Measurements from ENCODE around the gene CBY2. TPM values are rescaled to one million over a fixed set of nuclear protein-coding genes. Genes with fewer than 3 reads are reported as not detected.
A peak's percentile ranks its signal among the peaks of the same experiment; 100 is the strongest.
"Not testable (repeated sequence)": the region's sequence is repeated elsewhere in the genome, so short reads cannot be mapped to it uniquely, and the experiment has no call there.

Gene CBY2, protein sequence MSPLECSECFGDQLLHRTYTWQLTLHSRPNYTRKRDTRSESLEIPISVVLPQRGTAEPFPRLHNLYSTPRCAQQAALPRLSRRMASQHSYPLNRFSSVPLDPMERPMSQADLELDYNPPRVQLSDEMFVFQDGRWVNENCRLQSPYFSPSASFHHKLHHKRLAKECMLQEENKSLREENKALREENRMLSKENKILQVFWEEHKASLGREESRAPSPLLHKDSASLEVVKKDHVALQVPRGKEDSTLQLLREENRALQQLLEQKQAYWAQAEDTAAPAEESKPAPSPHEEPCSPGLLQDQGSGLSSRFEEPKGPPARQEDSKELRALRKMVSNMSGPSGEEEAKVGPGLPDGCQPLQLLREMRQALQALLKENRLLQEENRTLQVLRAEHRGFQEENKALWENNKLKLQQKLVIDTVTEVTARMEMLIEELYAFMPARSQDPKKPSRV
- total RNA-seq (not detected), total RNA-seq (0 to 0.08 reads per million in 2 donors)

- no peak for DNase-seq
- H3K4me3 Mint-ChIP-seq: no peak within 1 kb of the TSS
- peaks cover 6% of the 10 kb centered on the region for H3K4me1 Mint-ChIP-seq
- no peaks in the 10 kb centered on the region for H3K36me3 Mint-ChIP-seq (ENCODE audit: low read depth)
- peak within 1 kb of the TSS; percentile 19 for H3K27ac Mint-ChIP-seq
- H3K9me3 ChIP-seq (ENCODE audit: control insufficient read depth, low read length, poor library complexity, severe bottlenecking): no peaks in the 10 kb centered on the region
- peaks cover 21% of the 10 kb centered on the region for H3K27me3 Mint-ChIP-seq
- no peak for ATAC-seq
Observed at GRCh38 chr13:45702088-45702487, at the start of gene CBY2. Gene CBY2, plus strand, starts transcription at chr13:45702320. Its CDS starts 71 bp downstream, at chr13:45702391.

GRCh38 chr13:45654633-45655349, 47.3 kb upstream of the CBY2 start:
- H3K9me3 ChIP-seq (ENCODE audit: control insufficient read depth, low read length, poor library complexity, severe bottlenecking): no peaks in the 10 kb centered on the region
- Mint-ChIP-seq H3K4me1 (no peaks in the 10 kb centered on the region), H3K4me3 (no peak overlapping the region), H3K27ac (no peak overlapping the region), H3K27me3 (no peaks in the 10 kb centered on the region), H3K36me3 (ENCODE audit: low read depth) (no peaks in the 10 kb centered on the region)
- no peak for ATAC-seq
- no peak for DNase-seq

DNA sequence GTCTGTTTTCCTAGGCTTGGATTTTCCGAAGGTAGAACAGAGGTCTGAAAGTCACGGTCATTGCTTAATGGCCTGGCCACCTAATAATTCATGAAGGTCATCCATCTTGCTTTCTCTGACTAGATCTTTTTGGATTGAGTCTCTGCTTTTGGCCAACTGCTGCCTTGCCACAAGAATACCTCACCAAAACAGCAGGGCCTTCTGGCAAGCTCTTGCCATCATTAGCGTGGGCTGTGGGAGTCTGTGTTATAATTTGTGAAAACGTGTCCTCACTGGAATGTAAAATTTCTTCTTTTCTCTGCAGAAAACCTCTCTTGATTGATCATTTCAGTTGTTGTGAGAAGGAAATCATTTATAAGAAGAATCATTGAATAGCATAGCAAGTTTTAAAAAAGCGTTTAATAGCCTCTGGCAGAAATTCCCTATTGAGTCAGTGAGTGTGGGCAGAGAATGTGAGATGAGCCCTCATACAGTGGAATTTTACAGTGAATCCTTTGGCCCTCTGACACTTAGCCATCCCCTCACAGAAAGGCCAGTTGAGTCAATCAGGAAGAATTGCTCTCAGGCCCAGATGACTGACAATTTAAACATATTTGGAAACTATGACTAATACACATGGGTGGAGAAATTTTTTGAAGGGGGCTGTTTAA, 43.4 kb upstream of the CBY2 start:
- DNase-seq (no peak), ATAC-seq (no peak)
- H3K9me3 ChIP-seq (ENCODE audit: control insufficient read depth, low read length, poor library complexity, severe bottlenecking): no peaks in the 10 kb centered on the region
- Mint-ChIP-seq H3K27me3 (no peaks in the 10 kb centered on the region), H3K4me3 (no peak overlapping the region), H3K27ac (no peak overlapping the region), H3K4me1 (peaks cover 3% of the 10 kb centered on the region), H3K36me3 (ENCODE audit: low read depth) (no peaks in the 10 kb centered on the region)

GRCh38 chr13:45659536-45659935, 42.6 kb upstream of the CBY2 start:
- Mint-ChIP-seq H3K27me3 (no peaks in the 10 kb centered on the region), H3K36me3 (ENCODE audit: low read depth) (no peaks in the 10 kb centered on the region), H3K4me1 (peaks cover 3% of the 10 kb centered on the region), H3K27ac (no peak overlapping the region), H3K4me3 (no peak overlapping the region)
- H3K9me3 ChIP-seq (ENCODE audit: control insufficient read depth, low read length, poor library complexity, severe bottlenecking): no peaks in the 10 kb centered on the region
- DNase-seq: no peak
- no peak for ATAC-seq

GRCh38 chr13:45660458-45660857, 41.7 kb upstream of the CBY2 start:
- H3K27me3 Mint-ChIP-seq; H3K4me3 Mint-ChIP-seq; H3K9me3 ChIP-seq (ENCODE audit: control insufficient read depth, low read length, poor library complexity, severe bottlenecking); ATAC-seq; DNase-seq; H3K4me1 Mint-ChIP-seq; H3K36me3 Mint-ChIP-seq (ENCODE audit: low read depth): not testable (repeated sequence)
- H3K27ac Mint-ChIP-seq: peak overlapping the region; percentile 44

- no peaks in the 10 kb centered on the region for H3K27me3 Mint-ChIP-seq
- H3K36me3 Mint-ChIP-seq (ENCODE audit: low read depth): no peaks in the 10 kb centered on the region
- no peaks in the 10 kb centered on the region for H3K9me3 ChIP-seq (ENCODE audit: control insufficient read depth, low read length, poor library complexity, severe bottlenecking)
- H3K4me3 Mint-ChIP-seq: no peak overlapping the region
- DNase-seq (no peak), ATAC-seq (no peak)
- no peak overlapping the region for H3K27ac Mint-ChIP-seq
- peaks cover 3% of the 10 kb centered on the region for H3K4me1 Mint-ChIP-seq
Observed at GRCh38 chr13:45662162-45662561, 40.0 kb upstream of the CBY2 start.

- not testable (repeated sequence) for H3K27ac Mint-ChIP-seq; DNase-seq; H3K9me3 ChIP-seq (ENCODE audit: control insufficient read depth, low read length, poor library complexity, severe bottlenecking); H3K4me3 Mint-ChIP-seq; H3K4me1 Mint-ChIP-seq; H3K27me3 Mint-ChIP-seq; H3K36me3 Mint-ChIP-seq (ENCODE audit: low read depth); ATAC-seq
Observed at GRCh38 chr13:45662903-45663302, 39.2 kb upstream of the CBY2 start.

GRCh38 chr13:45669626-45670025, 32.5 kb upstream of the CBY2 start:
- not testable (repeated sequence) for H3K9me3 ChIP-seq (ENCODE audit: control insufficient read depth, low read length, poor library complexity, severe bottlenecking); ATAC-seq; H3K4me1 Mint-ChIP-seq; H3K36me3 Mint-ChIP-seq (ENCODE audit: low read depth); DNase-seq; H3K27me3 Mint-ChIP-seq
- Mint-ChIP-seq H3K27ac (peak overlapping the region; percentile 79), H3K4me3 (peak overlapping the region; percentile 69)

DNA sequence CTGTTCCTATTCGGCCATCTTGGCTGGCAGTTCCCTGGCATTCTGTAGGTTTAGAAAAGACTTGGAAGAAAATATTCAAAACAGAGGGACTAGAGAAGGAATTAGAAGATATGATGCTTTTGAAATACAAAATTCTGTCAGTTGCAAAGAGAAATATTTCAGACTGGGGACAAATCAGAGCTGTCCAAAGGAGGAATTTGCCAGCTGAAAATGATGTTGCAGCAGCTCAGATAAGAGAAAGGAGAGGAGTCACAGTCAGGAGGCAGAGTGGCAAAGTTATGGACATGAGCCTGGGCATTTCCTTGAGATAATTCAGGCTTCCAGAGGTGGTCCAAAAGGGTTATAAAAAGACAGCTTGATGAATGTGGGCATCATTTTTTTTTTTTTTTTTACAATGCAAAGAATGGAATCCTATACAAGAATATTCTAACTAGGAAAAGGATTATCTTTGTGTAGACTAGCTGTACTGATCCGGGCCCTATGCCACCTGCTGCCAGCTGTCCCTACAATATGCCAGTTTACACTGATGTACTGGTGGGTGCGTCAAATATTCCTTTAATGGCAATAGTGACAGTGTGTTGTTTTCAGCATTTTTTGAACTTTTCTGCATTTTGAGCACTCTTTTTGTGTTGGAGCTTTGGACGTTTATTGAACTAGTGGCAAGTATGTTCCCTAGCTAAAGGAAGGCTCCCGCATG, 31.8 kb upstream of the CBY2 start:
- Mint-ChIP-seq H3K27ac (peak overlapping the region; percentile 79), H3K4me1 (peaks cover 6% of the 10 kb centered on the region), H3K4me3 (peak overlapping the region; percentile 69), H3K36me3 (ENCODE audit: low read depth) (no peaks in the 10 kb centered on the region), H3K27me3 (peaks cover 5% of the 10 kb centered on the region)
- DNase-seq (no peak), ATAC-seq (no peak)
- peaks cover 2% of the 10 kb centered on the region for H3K9me3 ChIP-seq (ENCODE audit: control insufficient read depth, low read length, poor library complexity, severe bottlenecking)

GRCh38 chr13:45674908-45675307, 27.2 kb upstream of the CBY2 start:
- H3K4me1 Mint-ChIP-seq: peaks cover 7% of the 10 kb centered on the region
- peaks cover 2% of the 10 kb centered on the region for H3K9me3 ChIP-seq (ENCODE audit: control insufficient read depth, low read length, poor library complexity, severe bottlenecking)
- no peak overlapping the region for H3K27ac Mint-ChIP-seq
- DNase-seq: no peak
- H3K27me3 Mint-ChIP-seq: peaks cover 4% of the 10 kb centered on the region
- no peak overlapping the region for H3K4me3 Mint-ChIP-seq
- H3K36me3 Mint-ChIP-seq (ENCODE audit: low read depth): no peaks in the 10 kb centered on the region
- ATAC-seq: no peak

DNA sequence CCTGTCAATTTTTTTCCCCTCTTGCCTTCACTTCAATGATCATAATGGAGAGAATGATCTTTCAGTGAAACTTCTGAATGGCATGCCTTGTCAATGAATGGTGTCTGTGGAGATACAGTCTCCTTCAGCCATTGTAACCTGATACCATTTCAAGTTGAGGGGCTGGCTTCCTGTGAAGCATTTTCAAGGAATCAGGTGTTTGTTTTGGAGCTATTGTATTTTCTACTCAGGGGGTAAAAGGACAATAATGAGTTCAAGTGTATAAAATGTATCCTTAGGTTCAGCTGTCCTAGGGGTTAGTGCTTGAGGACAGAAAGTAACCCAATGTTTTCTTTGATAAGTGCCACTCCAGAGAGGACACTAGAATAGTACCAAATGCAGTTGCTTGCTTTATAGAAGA, 23.8 kb upstream of the CBY2 start:
- ATAC-seq: no peak
- no peak overlapping the region for H3K27ac Mint-ChIP-seq
- no peak for DNase-seq

GRCh38 chr13:45681113-45681512, 21.0 kb upstream of the CBY2 start:
- Mint-ChIP-seq H3K4me1 (peaks cover 14% of the 10 kb centered on the region), H3K4me3 (no peak overlapping the region), H3K36me3 (ENCODE audit: low read depth) (no peaks in the 10 kb centered on the region), H3K27ac (no peak overlapping the region), H3K27me3 (peaks cover 12% of the 10 kb centered on the region)
- ATAC-seq: no peak
- no peak for DNase-seq
- no peaks in the 10 kb centered on the region for H3K9me3 ChIP-seq (ENCODE audit: control insufficient read depth, low read length, poor library complexity, severe bottlenecking)

More for the DNA sequence above, 23.8 kb upstream of the CBY2 start:
- peaks cover 5% of the 10 kb centered on the region for H3K4me1 Mint-ChIP-seq
- no peaks in the 10 kb centered on the region for H3K27me3 Mint-ChIP-seq
- H3K9me3 ChIP-seq (ENCODE audit: control insufficient read depth, low read length, poor library complexity, severe bottlenecking): no peaks in the 10 kb centered on the region
- H3K36me3 Mint-ChIP-seq (ENCODE audit: low read depth): no peaks in the 10 kb centered on the region
- H3K4me3 Mint-ChIP-seq: no peak overlapping the region

Data from T-helper 17 cell (primary cell).